H1 (cell line): Measurements from ENCODE around the gene NDUFA8. TPM values are rescaled to one million over a fixed set of nuclear protein-coding genes. Genes with fewer than 3 reads are reported as not detected.

Experiments used
- CTCF ChIA-PET: fragments of 300-600 bp; sonication (Branson Sonifier 250); formaldehyde crosslinking; loops from one replicate; lab custom pipeline; 2021; ENCODE audit not compliant: partially characterized antibody; lab: Charles Lee
- POLR2A ChIA-PET: fragments of 300-600 bp; sonication (Branson Sonifier 250); formaldehyde crosslinking; loops from one replicate; lab custom pipeline; 2021; ENCODE audit warnings: inconsistent platforms; ENCODE audit not compliant: partially characterized antibody; lab: Charles Lee
- DNase-seq, 2 experiments: peaks; one replicate each; pipeline versions ENCODE4 v3.0.0 to v3.0.0-alpha.2; 2010 to 2022; ENCODE audit warnings: low spot score in 2 of 2, low read depth in 1 of 2, mixed read lengths in 1 of 2
- FAIRE-seq: peaks from 2 replicates; lab custom pipeline; 2011; peaks lifted over from hg19 to GRCh38; lab: Jason Lieb, UNC
- H2AFZ ChIP-seq: 2 replicates; pipeline ENCODE4 v1.8.1; 2012; ENCODE audit warnings: low read length, inconsistent platforms
- H2AK5ac ChIP-seq: 2 replicates; pipeline ENCODE4 v1.6.1; 2013; ENCODE audit warnings: low read depth, low read length
- H2BK120ac ChIP-seq: replicated peaks from 2 replicates; pipeline ENCODE3; 2013; ENCODE audit warnings: low read depth, low read length, inconsistent platforms
- H2BK12ac ChIP-seq: 2 replicates; pipeline ENCODE4 v1.6.1; 2013; ENCODE audit warnings: low read depth, low read length
- H2BK15ac ChIP-seq: 2 replicates; pipeline ENCODE4 v1.6.1; 2013; ENCODE audit warnings: low read length
- H2BK20ac ChIP-seq: 2 replicates; pipeline ENCODE4 v1.6.1; 2013; ENCODE audit warnings: low read length
- H2BK5ac ChIP-seq: 2 replicates; pipeline ENCODE4 v1.6.1; 2013; ENCODE audit warnings: low read depth, low read length
- H3K14ac ChIP-seq: 2 replicates; pipeline ENCODE4 v1.6.1; 2013; ENCODE audit warnings: inconsistent platforms; ENCODE audit not compliant: insufficient read length
- H3K18ac ChIP-seq: 2 replicates; pipeline ENCODE4 v1.6.1; 2013; ENCODE audit warnings: low read length; ENCODE audit errors: extremely low read depth
- H3K23ac ChIP-seq: 2 replicates; pipeline ENCODE4 v1.6.1; 2013; ENCODE audit warnings: inconsistent platforms; ENCODE audit not compliant: insufficient read length
- H3K23me2 ChIP-seq: 2 replicates; pipeline ENCODE4 v1.6.1; 2013; ENCODE audit warnings: low read depth, low read length
- H3K27ac ChIP-seq: 2 replicates; pipeline ENCODE4 v1.6.1; 2011; ENCODE audit warnings: low read depth, low read length, inconsistent platforms
- H3K27me3 ChIP-seq, 4 experiments: replicated peaks in 1 of 4; 1 replicate in 1 of 4; 2 replicates in 3 of 4; pipeline versions ENCODE4 v1.6.1 to v1.8.1; 2011 to 2013; ENCODE audit warnings: low read length in 3 of 4, mild to moderate bottlenecking in 3 of 4, inconsistent platforms in 2 of 4, mixed read lengths in 2 of 4, moderate library complexity in 1 of 4; ENCODE audit not compliant: control insufficient read depth in 3 of 4, insufficient read depth in 3 of 4; ENCODE audit errors: extremely low read depth in 1 of 4
- H3K36me3 ChIP-seq, 4 experiments: 2 replicates each; pipeline versions ENCODE4 v1.6.1 to v1.8.1; 2011 to 2013; ENCODE audit warnings: mild to moderate bottlenecking in 4 of 4, low read length in 3 of 4, moderate library complexity in 2 of 4, control low read depth in 1 of 4, inconsistent platforms in 1 of 4; ENCODE audit not compliant: insufficient read depth in 4 of 4, control insufficient read depth in 2 of 4
- H3K4ac ChIP-seq: replicated peaks from 2 replicates; pipeline ENCODE3; 2013; ENCODE audit warnings: low read length, low read depth, mixed read lengths, inconsistent platforms; ENCODE audit not compliant: insufficient read length
- H3K4me1 ChIP-seq, 4 experiments: replicated peaks in 1 of 4; 1 replicate in 1 of 4; 2 replicates in 3 of 4; pipeline versions ENCODE4 v1.6.1 to v1.8.1; 2011 to 2013; ENCODE audit warnings: low read length in 3 of 4, inconsistent platforms in 2 of 4, mixed read lengths in 1 of 4; ENCODE audit not compliant: insufficient read depth in 4 of 4, control insufficient read depth in 3 of 4
- H3K4me2 ChIP-seq, 2 experiments: 2 replicates each; pipeline versions ENCODE4 v1.6.1 to v1.8.1; 2011 to 2013; ENCODE audit warnings: low read depth in 2 of 2, low read length in 2 of 2, control low read depth in 1 of 2, inconsistent platforms in 1 of 2, mild to moderate bottlenecking in 1 of 2; ENCODE audit not compliant: insufficient read depth in 1 of 2
- H3K4me3 ChIP-seq, 4 experiments: fragments of 200-600, 300-600 bp in 1 of 4; sonication (generic), shearing (Covaris generic), sonication (Bioruptor Twin) in 1 of 4; 2 replicates each; pipeline versions ENCODE4 v1.5.1 to v1.8.1; 2011 to 2016; ENCODE audit warnings: low read length in 4 of 4, low read depth in 3 of 4, control low read depth in 2 of 4, inconsistent platforms in 2 of 4, mild to moderate bottlenecking in 2 of 4, mixed read lengths in 1 of 4, moderate library complexity in 1 of 4; ENCODE audit not compliant: insufficient read depth in 2 of 4; ENCODE audit errors: extremely low read depth in 1 of 4
- H3K56ac ChIP-seq: replicated peaks from 2 replicates; pipeline ENCODE3; 2013; ENCODE audit warnings: low read depth, mild to moderate bottlenecking, mixed read lengths, low read length, inconsistent platforms; ENCODE audit not compliant: insufficient read length
- H3K79me1 ChIP-seq: 2 replicates; pipeline ENCODE4 v1.6.1; 2013; ENCODE audit warnings: low read depth, low read length, control low read depth
- H3K79me2 ChIP-seq, 2 experiments: 2 replicates each; pipeline versions ENCODE4 v1.6.1 to v1.8.1; 2012 to 2013; ENCODE audit warnings: low read length in 2 of 2, mild to moderate bottlenecking in 2 of 2, inconsistent platforms in 1 of 2; ENCODE audit not compliant: insufficient read depth in 2 of 2, control insufficient read depth in 1 of 2
- H3K9ac ChIP-seq, 4 experiments: replicated peaks in 1 of 4; 1 replicate in 1 of 4; 2 replicates in 3 of 4; pipeline versions ENCODE4 v1.6.1 to v1.8.1; 2011 to 2013; ENCODE audit warnings: low read depth in 3 of 4, low read length in 3 of 4, control low read depth in 2 of 4, mild to moderate bottlenecking in 2 of 4, moderate library complexity in 2 of 4, inconsistent platforms in 1 of 4; ENCODE audit errors: extremely low read depth in 1 of 4
- H3K9me3 ChIP-seq, 2 experiments: 2 replicates each; pipeline versions ENCODE4 v1.6.1 to v1.8.1; 2012 to 2013; ENCODE audit warnings: mild to moderate bottlenecking in 2 of 2, moderate library complexity in 2 of 2, control low read depth in 1 of 2, inconsistent platforms in 1 of 2, low read depth in 1 of 2, low read length in 1 of 2, mixed read lengths in 1 of 2; ENCODE audit not compliant: insufficient read depth in 2 of 2
- H4K20me1 ChIP-seq, 2 experiments: replicated peaks in 1 of 2; 2 replicates each; pipeline versions ENCODE3 to v1.8.1; 2011 to 2013; ENCODE audit warnings: inconsistent platforms in 2 of 2, low read length in 2 of 2, mild to moderate bottlenecking in 1 of 2; ENCODE audit not compliant: insufficient read depth in 2 of 2, control insufficient read depth in 1 of 2
- H4K5ac ChIP-seq: 2 replicates; pipeline ENCODE4 v1.6.1; 2013; ENCODE audit warnings: low read length, low read depth, mixed read lengths, inconsistent platforms; ENCODE audit not compliant: insufficient read length
- H4K8ac ChIP-seq: 2 replicates; pipeline ENCODE4 v1.8.0; 2013; ENCODE audit warnings: mild to moderate bottlenecking, moderate library complexity, low read length, inconsistent platforms; ENCODE audit not compliant: insufficient read depth; ENCODE audit errors: extremely low read depth
- H4K91ac ChIP-seq: replicated peaks from 2 replicates; pipeline ENCODE3; 2013; ENCODE audit warnings: low read length, mixed read lengths, inconsistent platforms; ENCODE audit not compliant: insufficient read length
- ASH2L ChIP-seq: fragments of 200-600, 300-600 bp; sonication (generic); IDR thresholded peaks from one replicate; pipeline ENCODE4 v1.7.1; 2017; ENCODE audit warnings: low read length
- EZH2 ChIP-seq: fragments of 200-600 bp; sonication (generic); IDR thresholded peaks from 2 replicates; pipeline ENCODE4 v1.7.1; 2012; ENCODE audit warnings: low read depth, mild to moderate bottlenecking, moderate library complexity, low read length, inconsistent platforms; ENCODE audit not compliant: severe bottlenecking
- GTF2F1 ChIP-seq: IDR thresholded peaks from 2 replicates; pipeline ENCODE4 v1.6.1; 2012; ENCODE audit warnings: low read depth, low read length, improper control_type of control experiment, borderline replicate concordance
- HDAC2 ChIP-seq, 2 experiments: fragments of 300-600 bp in 1 of 2; sonication (generic) in 1 of 2; IDR thresholded peaks; 2 replicates each; pipeline ENCODE4 v1.6.1; 2011 to 2012; ENCODE audit warnings: low read depth in 2 of 2, low read length in 2 of 2, mild to moderate bottlenecking in 2 of 2, moderate library complexity in 2 of 2, borderline replicate concordance in 1 of 2, inconsistent platforms in 1 of 2
- HDAC6 ChIP-seq: IDR thresholded peaks from one replicate; pipeline ENCODE4 v1.7.1; 2012; ENCODE audit warnings: low read depth, mild to moderate bottlenecking, inconsistent platforms, low read length, moderate library complexity
- RXRA ChIP-seq: IDR thresholded peaks from 2 replicates; pipeline ENCODE4 v1.6.1; 2011; ENCODE audit warnings: low read depth, mild to moderate bottlenecking, low read length, moderate library complexity; ENCODE audit not compliant: insufficient read depth
- SIN3A ChIP-seq, 2 experiments: IDR thresholded peaks in 1 of 2; conservative IDR thresholded peaks in 1 of 2; 2 replicates each; pipeline ENCODE4 v1.6.1; 2011 to 2012; ENCODE audit warnings: low read length in 2 of 2, improper control_type of control experiment in 1 of 2, low read depth in 1 of 2, mild to moderate bottlenecking in 1 of 2
- TAF1 ChIP-seq: IDR thresholded peaks from 2 replicates; pipeline ENCODE4 v1.6.1; 2011; ENCODE audit warnings: mild to moderate bottlenecking, low read depth, low read length
- TEAD4 ChIP-seq: IDR thresholded peaks from 2 replicates; pipeline ENCODE4 v1.6.1; 2012; ENCODE audit warnings: low read depth, low read length, inconsistent platforms, mixed read lengths
- WGBS, 2 experiments: shearing (Covaris generic) in 1 of 2; methylation state at CpG; one replicate each; pipeline versions ENCODE4 v1.1.6 to v1.1.7; 2013 to 2015; ENCODE audit warnings: low lambda C conversion rate in 2 of 2, mixed read lengths in 2 of 2, inconsistent platforms in 1 of 2, low coverage in 1 of 2, missing lambda C conversion rate in 1 of 2; ENCODE audit not compliant: insufficient replicate concordance in 2 of 2, insufficient coverage in 1 of 2, insufficient read length in 1 of 2; ENCODE audit errors: extremely low coverage in 1 of 2, missing lambda C conversion rate in 1 of 2; 5-methylcytosine and 5-hydroxymethylcytosine counted together
- polyA plus RNA-seq, 7 experiments: library from polyadenylated mRNA; depleted of rRNA in 3 of 7; stranded (reverse) in 5 of 7; unstranded in 2 of 7; fragments of >200 nt in 5 of 7; fragments of 200-250 nt in 2 of 7; gene quantifications; 1 replicate in 5 of 7; 2 replicates in 1 of 7; 4 replicates in 1 of 7; pipeline versions ENCODE4 v1.2.1 to v1.2.3, GENCODE V29; 2011 to 2013; ENCODE audit warnings: missing spikeins in 2 of 7, mixed read lengths in 2 of 7
- total RNA-seq: library from RNA; stranded (reverse); fragmentation: NEBNext Ultra II Directional; extraction: Animal tissue kit (Norgen Biotek cat#: 25700); gene quantifications from 2 replicates; pipeline ENCODE4 v1.2.1, GENCODE V29; 2021
- TF ChIP-seq, protein P1 (sequence below): IDR thresholded peaks from 2 replicates; pipeline ENCODE4 v1.6.1; 2012; ENCODE audit warnings: low read length, inconsistent platforms
- TF ChIP-seq, protein P2 (sequence below): IDR thresholded peaks from 2 replicates; pipeline ENCODE4 v1.6.1; 2012; ENCODE audit warnings: inconsistent platforms

Gene NDUFA8
- total and polyA plus RNA-seq, 2 of the 8 experiments (the other 6 are each of a cell fraction or from before 2014, with no cell fraction given) = 61.0 to 73.8 TPM

DNA sequence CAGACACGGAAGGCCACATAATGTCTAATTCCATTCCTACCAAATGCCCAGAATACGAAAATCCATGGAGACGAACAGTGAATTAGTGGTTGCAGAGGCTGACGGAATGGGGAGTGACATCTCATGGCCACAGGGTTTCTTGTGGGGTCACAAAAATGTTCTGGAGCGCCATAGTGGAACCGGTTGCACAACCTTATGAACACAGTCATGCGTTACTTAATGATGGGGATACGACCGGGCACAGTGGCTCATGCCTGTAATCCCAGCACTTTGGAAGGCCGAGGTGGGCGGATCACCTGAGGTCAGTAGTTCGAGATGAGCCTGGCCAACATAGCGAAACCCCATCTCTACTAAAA, 40.4 kb downstream of the NDUFA8 start:
- H3K27ac ChIP-seq = no peak overlapping the region
- H3K18ac ChIP-seq = no peak overlapping the region
- FAIRE-seq = no peak
- H2AK5ac ChIP-seq = no peak overlapping the region
- no peaks in the 10 kb centered on the region for H4K20me1 ChIP-seq
- no peak overlapping the region for H4K5ac ChIP-seq
- H2BK20ac ChIP-seq = no peak overlapping the region
- H3K23ac ChIP-seq = no peak overlapping the region
- H3K9me3 ChIP-seq = no peaks in the 10 kb centered on the region
- DNase-seq = no peak
- no peak overlapping the region for H3K4me3 ChIP-seq
- CTCF ChIA-PET = interaction anchor here (1.0 to 15.6 kb wide), 6 partner anchors 8 to 249 kb away, joined by 3 to 544 read pairs (median 172); partner anchors contain the start of gene TTLL11
- H2BK5ac ChIP-seq = no peak overlapping the region
- POLR2A ChIA-PET = no interaction called here
- no peak overlapping the region for H2BK12ac ChIP-seq
- no peaks in the 10 kb centered on the region for H3K27me3 ChIP-seq
- no peak overlapping the region for H2BK120ac ChIP-seq
- no peak overlapping the region for H2AFZ ChIP-seq
- H4K91ac ChIP-seq = no peak overlapping the region
- H3K36me3 ChIP-seq = no peaks in the 10 kb centered on the region
- no peak overlapping the region for H3K56ac ChIP-seq
- no peak overlapping the region for H4K8ac ChIP-seq
- no peak overlapping the region for H2BK15ac ChIP-seq
- no peaks in the 10 kb centered on the region for H3K79me1 ChIP-seq
- no peak overlapping the region for H3K4me2 ChIP-seq
- H3K79me2 ChIP-seq = no peaks in the 10 kb centered on the region
- H3K14ac ChIP-seq = no peak overlapping the region
- H3K23me2 ChIP-seq = no peaks in the 10 kb centered on the region
- WGBS, 2 experiments = 92% methylated on average over 13 of the region's 13 CpGs; no CpG with 5 or more reads in 1 of the 2 experiments
- no peak overlapping the region for H3K9ac ChIP-seq
- peaks cover 8 to 16% (median 12%) of the 10 kb centered on the region in 4 experiments for H3K4me1 ChIP-seq
- no peak overlapping the region for H3K4ac ChIP-seq
- TF ChIP-seq TEAD4 (no peak), RXRA (no peak), SIN3A (conservative IDR thresholded peaks at IDR 0.05 in 1 of 2, IDR thresholded peaks at IDR 0.05 in 1 of 2; ENCODE audit: low read depth in 1 of 2, low read length in 2 of 2) (no peak), ASH2L (no peak), GTF2F1 (no peak), HDAC2 (IDR thresholded peaks at IDR 0.05; ENCODE audit: borderline replicate concordance in 1 of 2, low read depth in 2 of 2, low read length in 2 of 2) (no peak), EZH2 (no peak), HDAC6 (no peak), TAF1 (no peak)
- TF ChIP-seq, protein P1, sequence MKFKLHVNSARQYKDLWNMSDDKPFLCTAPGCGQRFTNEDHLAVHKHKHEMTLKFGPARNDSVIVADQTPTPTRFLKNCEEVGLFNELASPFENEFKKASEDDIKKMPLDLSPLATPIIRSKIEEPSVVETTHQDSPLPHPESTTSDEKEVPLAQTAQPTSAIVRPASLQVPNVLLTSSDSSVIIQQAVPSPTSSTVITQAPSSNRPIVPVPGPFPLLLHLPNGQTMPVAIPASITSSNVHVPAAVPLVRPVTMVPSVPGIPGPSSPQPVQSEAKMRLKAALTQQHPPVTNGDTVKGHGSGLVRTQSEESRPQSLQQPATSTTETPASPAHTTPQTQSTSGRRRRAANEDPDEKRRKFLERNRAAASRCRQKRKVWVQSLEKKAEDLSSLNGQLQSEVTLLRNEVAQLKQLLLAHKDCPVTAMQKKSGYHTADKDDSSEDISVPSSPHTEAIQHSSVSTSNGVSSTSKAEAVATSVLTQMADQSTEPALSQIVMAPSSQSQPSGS = no peak
- TF ChIP-seq, protein P2, sequence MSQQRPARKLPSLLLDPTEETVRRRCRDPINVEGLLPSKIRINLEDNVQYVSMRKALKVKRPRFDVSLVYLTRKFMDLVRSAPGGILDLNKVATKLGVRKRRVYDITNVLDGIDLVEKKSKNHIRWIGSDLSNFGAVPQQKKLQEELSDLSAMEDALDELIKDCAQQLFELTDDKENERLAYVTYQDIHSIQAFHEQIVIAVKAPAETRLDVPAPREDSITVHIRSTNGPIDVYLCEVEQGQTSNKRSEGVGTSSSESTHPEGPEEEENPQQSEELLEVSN = no peak
